Stimulated activated CD4-positive, alpha-beta T cell treated with anti-CD3 and anti-CD28 coated beads, Interleukin-15, amount 100 ng/mL, for 24 hours (primary cell): ENCODE measurements around the gene LDB1.

Source experiments
- DNase-seq: peaks from one replicate; pipeline ENCODE4 v3.0.0-alpha.2; 2020

LDB1 gene

GRCh38 chr10:102134416-102134815 is 14.2 kb upstream of the LDB1 start:
- no peak for DNase-seq

GRCh38 chr10:102133373-102134195 is 13.4 kb upstream of the LDB1 start:
- DNase-seq: peak; percentile 84

GRCh38 chr10:102132563-102133372 is 12.6 kb upstream of the LDB1 start, which contains the start of gene PPRC1:
Gene PPRC1, plus strand, starts transcription at chr10:102133040. Its CDS starts 29 bp downstream, at chr10:102133069.
- DNase-seq: peak; percentile 98

GRCh38 chr10:102132193-102132562 is 12.0 kb upstream of the LDB1 start:
- no peak for DNase-seq

GRCh38 chr10:102131286-102132170 is 11.4 kb upstream of the LDB1 start:
- no peak for DNase-seq

- DNase-seq: no peak
These were observed 3.1 kb upstream of the LDB1 start for GRCh38 chr10:102123223-102123622.

- no peak for DNase-seq
These were observed 2.3 kb upstream of the LDB1 start for GRCh38 chr10:102122450-102122849.

- DNase-seq: no peak
These were observed 1.7 kb upstream of the LDB1 start for GRCh38 chr10:102121739-102122372.

- DNase-seq: peak; percentile 28
These were observed 997 bp upstream of the LDB1 start for GRCh38 chr10:102120991-102121738.

GRCh38 chr10:102119417-102120141 is 589 bp downstream of the LDB1 start:
- peak; percentile 73 for DNase-seq

GRCh38 chr10:102118867-102119266 is 1.3 kb downstream of the LDB1 start:
- peak; percentile 30 for DNase-seq

- peak; percentile 71 for DNase-seq
These were observed 2.6 kb downstream of the LDB1 start for GRCh38 chr10:102117391-102118159.

GRCh38 chr10:102116656-102117055 is 3.5 kb downstream of the LDB1 start:
- DNase-seq: no peak

GRCh38 chr10:102115775-102116174 is 4.4 kb downstream of the LDB1 start:
- no peak for DNase-seq

- peak; percentile 94 for DNase-seq
These were observed 5.1 kb downstream of the LDB1 start for GRCh38 chr10:102114861-102115618.

GRCh38 chr10:102113956-102114857 is 6.0 kb downstream of the LDB1 start:
- peak; percentile 30 for DNase-seq

- peak; percentile 22 for DNase-seq
These were observed 6.8 kb downstream of the LDB1 start for GRCh38 chr10:102113261-102113955.
